ENCODE measurements around the gene JPH3.

Gene JPH3

DNA sequence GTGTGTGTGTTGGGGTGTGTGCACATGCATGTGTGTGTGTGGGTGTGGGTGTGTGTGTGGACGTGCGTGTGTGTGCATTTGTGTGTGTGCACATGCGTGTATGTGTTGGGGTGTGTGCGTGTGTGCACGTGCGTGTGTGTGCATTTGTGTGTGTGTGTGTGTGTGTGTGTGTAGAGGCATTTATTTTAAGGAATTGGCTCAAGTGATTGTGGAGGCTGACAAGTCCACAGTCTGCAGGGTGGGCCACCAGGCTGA is 37.9 kb upstream of the JPH3 start:
- TF ChIP-seq, protein P1, sequence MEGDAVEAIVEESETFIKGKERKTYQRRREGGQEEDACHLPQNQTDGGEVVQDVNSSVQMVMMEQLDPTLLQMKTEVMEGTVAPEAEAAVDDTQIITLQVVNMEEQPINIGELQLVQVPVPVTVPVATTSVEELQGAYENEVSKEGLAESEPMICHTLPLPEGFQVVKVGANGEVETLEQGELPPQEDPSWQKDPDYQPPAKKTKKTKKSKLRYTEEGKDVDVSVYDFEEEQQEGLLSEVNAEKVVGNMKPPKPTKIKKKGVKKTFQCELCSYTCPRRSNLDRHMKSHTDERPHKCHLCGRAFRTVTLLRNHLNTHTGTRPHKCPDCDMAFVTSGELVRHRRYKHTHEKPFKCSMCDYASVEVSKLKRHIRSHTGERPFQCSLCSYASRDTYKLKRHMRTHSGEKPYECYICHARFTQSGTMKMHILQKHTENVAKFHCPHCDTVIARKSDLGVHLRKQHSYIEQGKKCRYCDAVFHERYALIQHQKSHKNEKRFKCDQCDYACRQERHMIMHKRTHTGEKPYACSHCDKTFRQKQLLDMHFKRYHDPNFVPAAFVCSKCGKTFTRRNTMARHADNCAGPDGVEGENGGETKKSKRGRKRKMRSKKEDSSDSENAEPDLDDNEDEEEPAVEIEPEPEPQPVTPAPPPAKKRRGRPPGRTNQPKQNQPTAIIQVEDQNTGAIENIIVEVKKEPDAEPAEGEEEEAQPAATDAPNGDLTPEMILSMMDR (IDR thresholded peaks at IDR 0.05; ENCODE audit: extremely low read depth, insufficient read depth, missing control alignments), result no peak
- DNase-seq (ENCODE audit: low spot score), result no peak
- in situ Hi-C loops (cut with MboI; ENCODE audit: low pct_unique_long_range_greater_than_20kb, low sequenced_read_pairs, unreplicated experiment), result no loop called here

DNA sequence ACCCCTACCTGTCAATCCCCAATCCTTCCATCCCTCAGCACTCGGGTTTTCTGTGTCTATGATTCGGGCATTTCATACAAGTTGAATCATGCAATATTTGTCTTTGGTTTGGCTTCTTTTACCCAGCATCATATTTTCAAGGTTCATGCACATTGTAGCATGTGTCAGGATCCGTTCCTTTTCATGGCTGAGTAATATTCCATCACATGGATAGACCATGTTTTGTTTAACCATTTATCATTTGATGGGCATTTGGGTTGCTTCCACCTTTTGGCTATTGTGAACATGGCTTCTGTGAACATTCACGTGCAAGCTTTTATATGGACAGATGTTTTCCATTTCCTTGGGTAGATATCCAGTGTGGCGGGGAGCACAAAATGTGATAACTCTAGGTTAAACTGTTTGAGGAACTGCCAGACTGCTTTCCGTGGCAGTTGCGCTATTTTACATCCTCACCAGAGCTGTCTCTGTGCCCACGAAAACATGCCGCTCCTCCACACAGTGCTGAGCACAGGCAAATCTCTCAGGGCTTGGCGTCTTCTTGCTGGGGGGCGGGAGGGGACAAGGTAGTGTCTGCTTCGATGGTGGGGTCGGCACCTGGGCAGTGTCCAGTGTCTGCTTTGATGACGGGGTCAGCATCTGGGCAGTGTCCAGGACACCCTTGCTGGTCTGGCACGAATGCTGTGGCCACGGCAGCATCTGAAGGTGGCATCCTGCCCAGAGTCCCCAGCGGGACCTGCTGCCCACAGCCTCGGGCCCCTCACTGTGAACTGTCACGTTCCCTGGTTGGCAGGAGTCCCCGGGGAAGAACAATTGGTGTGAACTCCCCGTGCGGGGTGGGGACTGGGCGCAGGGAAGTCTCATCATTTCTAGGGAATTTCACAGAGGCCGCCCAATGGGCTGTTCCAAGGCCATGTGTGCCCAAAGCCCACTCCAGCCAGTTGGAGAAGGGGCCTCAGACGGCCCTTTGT is 32.4 kb upstream of the JPH3 start:
- in situ Hi-C loops (cut with MboI; ENCODE audit: low pct_unique_long_range_greater_than_20kb, low sequenced_read_pairs, unreplicated experiment), result no loop called here
- TF ChIP-seq, protein P1 (IDR thresholded peaks at IDR 0.05; ENCODE audit: extremely low read depth, insufficient read depth, missing control alignments), result no peak
- DNase-seq (ENCODE audit: low spot score), result no peak

GRCh38 chr16:87570572-87570937 is 31.8 kb upstream of the JPH3 start:
- DNase-seq (ENCODE audit: low spot score), result no peak
- TF ChIP-seq, protein P1 (IDR thresholded peaks at IDR 0.05; ENCODE audit: extremely low read depth, insufficient read depth, missing control alignments), result no peak
- in situ Hi-C loops (cut with MboI; ENCODE audit: low pct_unique_long_range_greater_than_20kb, low sequenced_read_pairs, unreplicated experiment), result no loop called here

GRCh38 chr16:87570938-87571867 is 31.1 kb upstream of the JPH3 start:
- in situ Hi-C loops (cut with MboI; ENCODE audit: low pct_unique_long_range_greater_than_20kb, low sequenced_read_pairs, unreplicated experiment), result no loop called here
- DNase-seq (ENCODE audit: low spot score), result no peak
- TF ChIP-seq, protein P1 (IDR thresholded peaks at IDR 0.05; ENCODE audit: extremely low read depth, insufficient read depth, missing control alignments), result peak; percentile 16

GRCh38 chr16:87571868-87572244 is 30.5 kb upstream of the JPH3 start:
- in situ Hi-C loops (cut with MboI; ENCODE audit: low pct_unique_long_range_greater_than_20kb, low sequenced_read_pairs, unreplicated experiment), result no loop called here
- DNase-seq (ENCODE audit: low spot score), result no peak
- TF ChIP-seq, protein P1 (IDR thresholded peaks at IDR 0.05; ENCODE audit: extremely low read depth, insufficient read depth, missing control alignments), result no peak

- TF ChIP-seq, protein P1 (IDR thresholded peaks at IDR 0.05; ENCODE audit: extremely low read depth, insufficient read depth, missing control alignments), result no peak
- in situ Hi-C loops (cut with MboI; ENCODE audit: low pct_unique_long_range_greater_than_20kb, low sequenced_read_pairs, unreplicated experiment), result no loop called here
- DNase-seq (ENCODE audit: low spot score), result no peak
Observed at GRCh38 chr16:87572959-87573358, 29.3 kb upstream of the JPH3 start.
